A673 (cell line): ENCODE results near the gene LAGE3. TPM values are rescaled to one million over a fixed set of nuclear protein-coding genes. Genes with fewer than 3 reads are reported as not detected.

Source experiments
- BruUV-seq: library from RNA; stranded (reverse); fragments of 400-500 nt; replicated peaks from 2 replicates; lab custom pipeline; 2021; lab: Mats Ljungman, UMichigan
- CTCF ChIA-PET: fragments of 300-600 bp; sonication (Branson Sonifier 250); formaldehyde crosslinking; loops from one replicate; lab custom pipeline; 2022; ENCODE audit warnings: antibody characterized with exemption; lab: Charles Lee
- POLR2A ChIA-PET: fragments of 300-600 bp; sonication (Branson Sonifier 250); formaldehyde crosslinking; loops from one replicate; lab custom pipeline; 2022; ENCODE audit warnings: antibody characterized with exemption; ENCODE audit not compliant: low non-redundant PET; lab: Charles Lee
- DNase-seq: peaks from one replicate; pipeline ENCODE4 v3.0.0-alpha.2; 2015; ENCODE audit warnings: low spot score
- H3K27ac ChIP-seq: fragments of 200-600 bp; sonication (generic); 2 replicates; pipeline ENCODE4 v1.5.1; 2016; ENCODE audit warnings: mixed run types, low read depth, mild to moderate bottlenecking, mixed read lengths, antibody characterized with exemption, low read length; ENCODE audit not compliant: poor library complexity, severe bottlenecking
- H3K27me3 ChIP-seq: fragments of 200-600 bp; sonication (generic); replicated peaks from 2 replicates; pipeline ENCODE4 v1.6.1; 2017; ENCODE audit warnings: mixed run types, low read depth, mild to moderate bottlenecking, mixed read lengths, antibody characterized with exemption, low read length; ENCODE audit not compliant: insufficient read depth, poor library complexity
- H3K36me3 ChIP-seq: fragments of 200-600 bp; sonication (generic); 2 replicates; pipeline ENCODE4 v1.6.1; 2016; ENCODE audit warnings: mixed run types, mild to moderate bottlenecking, mixed read lengths, antibody characterized with exemption, low read length; ENCODE audit not compliant: insufficient read depth, poor library complexity, severe bottlenecking
- H3K4me1 ChIP-seq: fragments of 200-600 bp; sonication (generic); 2 replicates; pipeline ENCODE4 v1.6.1; 2017; ENCODE audit warnings: mixed run types, mild to moderate bottlenecking, mixed read lengths, antibody characterized with exemption, low read length; ENCODE audit not compliant: insufficient read depth, poor library complexity, severe bottlenecking
- H3K4me3 ChIP-seq: fragments of 200-600 bp; sonication (generic); 2 replicates; pipeline ENCODE4 v1.5.1; 2016; ENCODE audit warnings: low read depth, mixed run types, mild to moderate bottlenecking, mixed read lengths, low read length; ENCODE audit not compliant: poor library complexity, severe bottlenecking
- H3K9me3 ChIP-seq: fragments of 200-600 bp; sonication (generic); 2 replicates; pipeline ENCODE4 v1.6.1; 2016; ENCODE audit warnings: mixed run types, low read depth, mild to moderate bottlenecking, mixed read lengths, antibody characterized with exemption, low read length; ENCODE audit not compliant: poor library complexity, severe bottlenecking
- EZH2 ChIP-seq: fragments of 200-600 bp; sonication (generic); IDR thresholded peaks from 2 replicates; pipeline ENCODE4 v1.6.1; 2017; ENCODE audit warnings: borderline replicate concordance, low read depth, mild to moderate bottlenecking, mixed read lengths, antibody characterized with exemption, low read length; ENCODE audit not compliant: poor library complexity, severe bottlenecking
- intact Hi-C: fragments of 100-400 bp; cut with micrococcal nuclease; formaldehyde crosslinking; loops from one replicate; pipeline ENCODE4 v1.10.0; 2022; ENCODE audit not compliant: unreplicated experiment
- total RNA-seq: library from RNA; stranded (reverse); gene quantifications from 2 replicates; pipeline ENCODE4 v1.2.3, GENCODE V29; 2021
- TF ChIP-seq, protein P1 (sequence below): fragments of 300-800, 200-600 bp; sonication (generic); conservative IDR thresholded peaks from 2 replicates; pipeline ENCODE4 v1.5.1; 2017; ENCODE audit warnings: low read depth, mild to moderate bottlenecking, antibody characterized with exemption, low read length, moderate library complexity, mixed read lengths

Gene LAGE3
- total RNA-seq, 1 experiment from 2014 or later, result 34.6 TPM

GRCh38 chrX:154489182-154489581 lies 10.1 kb upstream of the LAGE3 start:
- peaks cover 11% of the 10 kb centered on the region for H3K36me3 ChIP-seq
- no peaks in the 10 kb centered on the region for H3K9me3 ChIP-seq
- ChIA-PET POLR2A (no interaction called here), CTCF (no interaction called here)
- TF ChIP-seq EZH2, result no peak
- TF ChIP-seq, protein P1, sequence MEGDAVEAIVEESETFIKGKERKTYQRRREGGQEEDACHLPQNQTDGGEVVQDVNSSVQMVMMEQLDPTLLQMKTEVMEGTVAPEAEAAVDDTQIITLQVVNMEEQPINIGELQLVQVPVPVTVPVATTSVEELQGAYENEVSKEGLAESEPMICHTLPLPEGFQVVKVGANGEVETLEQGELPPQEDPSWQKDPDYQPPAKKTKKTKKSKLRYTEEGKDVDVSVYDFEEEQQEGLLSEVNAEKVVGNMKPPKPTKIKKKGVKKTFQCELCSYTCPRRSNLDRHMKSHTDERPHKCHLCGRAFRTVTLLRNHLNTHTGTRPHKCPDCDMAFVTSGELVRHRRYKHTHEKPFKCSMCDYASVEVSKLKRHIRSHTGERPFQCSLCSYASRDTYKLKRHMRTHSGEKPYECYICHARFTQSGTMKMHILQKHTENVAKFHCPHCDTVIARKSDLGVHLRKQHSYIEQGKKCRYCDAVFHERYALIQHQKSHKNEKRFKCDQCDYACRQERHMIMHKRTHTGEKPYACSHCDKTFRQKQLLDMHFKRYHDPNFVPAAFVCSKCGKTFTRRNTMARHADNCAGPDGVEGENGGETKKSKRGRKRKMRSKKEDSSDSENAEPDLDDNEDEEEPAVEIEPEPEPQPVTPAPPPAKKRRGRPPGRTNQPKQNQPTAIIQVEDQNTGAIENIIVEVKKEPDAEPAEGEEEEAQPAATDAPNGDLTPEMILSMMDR, result no peak
- no peak for DNase-seq
- no TSS peak for BruUV-seq
- H3K27me3 ChIP-seq, result no peaks in the 10 kb centered on the region
- no peak overlapping the region for H3K27ac ChIP-seq
- intact Hi-C loops, result no loop called here
- H3K4me1 ChIP-seq, result peaks cover 5% of the 10 kb centered on the region
- H3K4me3 ChIP-seq, result no peak overlapping the region

DNA sequence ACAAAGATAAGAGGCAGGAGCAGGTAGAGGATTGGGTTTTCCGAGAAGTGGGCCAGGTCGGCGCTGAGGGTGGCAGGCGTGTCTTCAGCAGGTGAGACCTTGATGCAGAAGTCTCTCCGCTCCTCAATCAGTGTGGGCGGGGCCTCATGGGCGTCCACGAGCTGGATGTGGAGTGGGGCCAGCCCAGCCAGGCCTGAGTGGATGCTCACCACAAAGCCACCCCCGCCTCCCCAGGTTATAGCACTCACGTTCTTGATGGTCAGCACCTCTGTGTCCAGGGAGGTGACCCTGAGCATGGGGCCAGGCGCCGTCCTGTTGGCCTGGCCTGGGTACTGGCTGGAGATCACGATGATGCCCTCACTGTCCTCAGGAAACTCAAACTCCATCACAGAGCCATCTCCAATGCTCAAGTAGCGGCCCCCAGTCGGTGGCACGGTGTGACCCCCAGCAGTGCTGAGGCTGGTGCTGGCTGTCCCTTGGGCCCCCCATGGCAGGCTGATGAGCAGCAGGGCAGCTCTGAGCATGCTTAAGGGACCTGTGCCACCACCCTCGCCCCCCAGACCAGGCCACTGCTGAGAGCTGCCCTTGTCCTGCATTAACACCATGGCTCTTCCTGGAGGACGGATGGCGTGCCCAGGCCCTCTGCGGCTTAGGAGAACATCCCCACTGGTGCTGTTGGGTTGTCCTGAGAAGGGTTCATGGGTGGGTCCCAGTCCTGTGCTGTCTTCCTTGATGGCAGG lies 9.4 kb upstream of the LAGE3 start:
- POLR2A ChIA-PET, result no interaction called here

DNA sequence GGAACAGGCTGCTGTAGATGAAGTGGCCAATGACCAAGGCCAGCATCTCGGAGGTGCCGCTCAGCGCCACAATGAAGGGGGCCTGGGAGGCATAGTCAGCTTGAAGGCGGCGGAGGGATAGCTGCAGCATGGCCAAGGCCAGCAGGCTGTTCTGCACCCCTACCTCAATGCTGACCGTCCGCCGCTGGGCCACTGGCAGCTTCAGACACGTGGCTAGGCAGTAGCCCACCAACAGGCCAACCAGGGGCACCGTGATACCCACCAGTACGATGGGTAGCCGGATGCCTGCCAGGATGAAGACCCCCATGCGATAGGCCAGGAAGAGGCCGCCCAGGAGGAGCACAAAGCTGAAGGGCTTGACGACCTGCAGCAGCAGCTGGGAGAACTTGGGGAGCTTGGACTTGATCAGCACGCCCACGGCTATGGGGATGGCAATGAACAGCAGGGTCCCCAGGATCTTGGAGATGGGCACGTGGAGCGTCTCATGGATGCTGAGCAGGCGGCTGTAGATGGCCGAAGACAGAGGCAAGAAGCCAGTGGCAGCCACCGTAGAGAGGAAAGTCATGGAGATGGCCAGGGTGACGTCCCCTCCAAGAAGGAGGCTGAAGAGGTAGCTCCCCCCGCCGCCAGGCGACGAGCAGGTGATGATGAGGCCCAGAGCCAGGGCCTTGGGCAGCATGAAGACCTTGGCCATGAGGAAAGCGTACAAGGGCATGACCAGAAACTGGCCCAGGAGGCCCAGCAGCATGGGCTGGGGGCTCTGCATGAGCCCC lies 8.6 kb upstream of the LAGE3 start:
- BruUV-seq, result no TSS peak
- POLR2A ChIA-PET, result no interaction called here
- no peaks in the 10 kb centered on the region for H3K27me3 ChIP-seq
- peaks cover 11% of the 10 kb centered on the region for H3K36me3 ChIP-seq
- H3K27ac ChIP-seq, result no peak overlapping the region
- DNase-seq, result no peak
- CTCF ChIA-PET, result no interaction called here
- no peak overlapping the region for H3K4me3 ChIP-seq
- intact Hi-C loops, result no loop called here
- TF ChIP-seq, protein P1, result no peak
- TF ChIP-seq EZH2, result no peak
- H3K9me3 ChIP-seq, result no peaks in the 10 kb centered on the region
- peaks cover 5% of the 10 kb centered on the region for H3K4me1 ChIP-seq

More for the DNA sequence above, 9.4 kb upstream of the LAGE3 start:
- Histone ChIP-seq H3K9me3 (no peaks in the 10 kb centered on the region), H3K4me1 (peaks cover 5% of the 10 kb centered on the region), H3K27ac (no peak overlapping the region), H3K27me3 (no peaks in the 10 kb centered on the region), H3K4me3 (no peak overlapping the region), H3K36me3 (peaks cover 11% of the 10 kb centered on the region)
- CTCF ChIA-PET, result no interaction called here
- DNase-seq, result no peak
- TF ChIP-seq, protein P1, result no peak
- TF ChIP-seq EZH2, result no peak
- intact Hi-C loops, result no loop called here
- no TSS peak for BruUV-seq
